Ammon's horn (tissue), 1 donor: Measurements from ENCODE around the gene HEPH.
"Not testable (repeated sequence)": the region's sequence is repeated elsewhere in the genome, so short reads cannot be mapped to it uniquely, and the experiment has no call there.

Source experiments
- DNase-seq: peaks from one replicate; pipeline ENCODE4 v3.0.0-alpha.2; 2016; ENCODE audit warnings: low spot score

HEPH gene

DNA sequence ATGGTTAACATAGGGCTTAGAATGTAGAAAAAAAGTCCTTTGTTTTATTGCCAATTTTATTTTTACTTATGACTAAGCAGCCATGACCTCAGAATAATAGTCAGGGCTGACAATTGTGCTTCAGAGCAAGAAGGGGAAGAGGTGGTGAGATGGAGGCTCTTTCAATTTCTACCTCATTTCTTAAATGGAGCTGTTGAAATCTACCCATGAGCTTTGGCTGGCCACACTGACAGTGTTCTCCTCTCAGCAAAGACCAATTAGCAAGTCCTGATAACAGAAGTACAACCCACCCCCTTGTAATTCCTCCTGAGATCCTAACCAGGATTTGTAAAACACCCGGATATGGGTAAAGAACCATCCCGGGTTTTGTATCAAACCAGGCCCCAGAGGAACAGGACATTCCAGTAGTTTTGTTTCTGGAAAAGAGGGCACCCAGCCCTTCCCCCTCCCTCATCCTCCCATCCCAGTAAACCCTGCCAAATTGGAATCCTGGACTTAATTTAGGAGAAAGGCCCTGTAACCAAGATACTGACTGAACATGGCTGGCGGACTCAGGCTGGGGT is at the start of gene HEPH:
Gene HEPH (plus strand): TSS at position 399 of the 563 bp plus-strand sequence. CDS start 6,324 bp downstream, outside the sequence.
- peak; percentile 10 for DNase-seq

DNA sequence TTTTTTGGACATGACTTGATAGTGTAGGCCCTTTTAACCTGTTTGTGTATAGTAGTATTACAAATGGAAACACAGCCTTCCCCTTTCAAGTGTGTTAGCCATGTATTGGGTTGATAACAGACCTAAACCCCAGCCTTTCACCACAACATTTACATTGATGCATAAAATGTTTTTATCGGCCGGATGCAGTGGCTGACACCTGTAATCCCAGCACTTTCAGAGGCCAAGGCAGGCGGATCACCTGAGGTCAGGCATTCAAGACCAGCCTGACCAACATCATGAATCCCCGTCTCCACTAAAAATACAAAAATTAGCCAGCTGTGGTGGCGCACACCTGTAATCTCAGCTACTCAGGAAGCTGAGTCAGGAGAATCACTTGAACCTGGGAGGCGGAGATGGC is 45.3 kb upstream of the HEPH start:
- DNase-seq = not testable (repeated sequence)

DNA sequence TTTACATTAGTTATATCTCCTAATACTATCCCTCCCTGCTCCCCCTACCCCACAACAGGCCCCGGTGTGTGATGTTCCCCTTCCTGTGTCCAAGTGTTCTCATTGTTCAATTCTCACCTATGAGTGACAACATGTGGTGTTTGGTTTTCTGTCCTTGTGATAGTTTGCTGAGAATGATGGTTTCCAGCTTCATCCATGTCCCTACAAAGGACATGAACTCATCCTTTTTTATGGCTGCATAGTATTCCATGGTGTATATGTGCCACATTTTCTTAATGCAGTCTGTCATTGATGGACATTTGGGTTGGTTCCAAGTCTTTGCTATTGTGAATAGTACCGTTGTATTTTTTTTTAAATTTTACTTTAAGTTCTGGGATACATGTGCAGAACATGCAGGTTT is 42.7 kb upstream of the HEPH start:
- not testable (repeated sequence) for DNase-seq

DNA sequence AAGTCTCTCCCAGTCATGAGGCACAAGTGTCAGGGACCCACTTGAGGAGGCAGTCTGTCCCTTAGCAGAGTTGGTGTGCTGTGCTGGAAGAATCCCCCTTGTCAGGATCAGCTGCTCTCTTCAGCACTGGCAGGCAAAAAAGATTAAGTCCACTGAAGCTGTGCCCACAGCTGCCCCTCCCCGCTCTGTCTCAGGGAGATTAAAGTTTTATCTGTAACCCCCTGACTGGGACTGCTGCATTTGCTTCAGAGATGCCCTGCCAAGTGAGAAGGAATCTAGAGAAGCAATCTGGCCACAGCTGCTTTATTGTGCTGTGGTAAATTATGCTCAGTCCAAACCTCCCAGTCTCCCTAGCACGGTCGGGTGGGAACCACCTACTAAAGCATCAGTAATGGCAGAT is 37.4 kb upstream of the HEPH start:
- DNase-seq = no peak

GRCh38 chrX:66130469-66130868 is 33.6 kb upstream of the HEPH start:
- no peak for DNase-seq

- DNase-seq = not testable (repeated sequence)
Measured at GRCh38 chrX:66135284-66135683, 28.8 kb upstream of the HEPH start.

- DNase-seq = no peak
Measured at GRCh38 chrX:66142351-66142750, 21.7 kb upstream of the HEPH start.

DNA sequence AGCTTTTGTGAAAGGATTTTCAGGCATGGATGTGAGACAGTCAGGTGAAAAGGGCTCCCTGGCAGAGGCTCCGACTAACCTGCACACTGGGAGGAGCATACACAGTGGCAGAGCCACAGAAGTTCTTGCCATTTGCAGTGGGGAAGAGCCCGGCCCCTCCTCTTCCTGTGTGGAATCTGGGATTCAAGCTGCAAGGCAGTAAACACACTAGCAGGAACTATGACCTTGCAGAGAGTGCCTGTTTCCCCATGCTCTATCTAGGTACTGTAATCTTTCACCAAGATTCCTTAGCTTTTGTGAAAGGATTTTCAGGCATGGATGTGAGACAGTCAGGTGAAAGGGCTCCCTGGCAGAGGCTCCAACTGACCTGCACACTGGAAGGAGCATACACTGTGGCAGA is 19.8 kb upstream of the HEPH start:
- DNase-seq = no peak

DNA sequence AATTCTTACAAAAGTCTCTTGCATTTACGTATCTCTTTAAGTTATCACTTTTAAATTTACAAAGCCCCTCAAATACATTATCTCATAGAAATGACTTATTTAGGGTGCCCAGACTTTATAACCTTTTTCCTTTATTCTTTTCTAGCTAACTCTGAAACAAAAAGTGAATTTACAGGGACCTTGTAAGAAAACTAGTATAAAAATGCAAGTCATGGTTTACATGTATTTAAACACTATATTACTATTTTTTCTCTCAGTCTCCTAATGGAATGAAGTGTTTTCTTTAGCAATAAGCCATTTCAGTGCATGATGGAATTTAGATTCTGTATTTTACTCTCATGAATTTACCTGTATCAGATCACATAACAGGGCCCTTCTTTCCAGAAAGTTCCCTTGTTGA is 14.5 kb upstream of the HEPH start:
- DNase-seq = no peak

DNA sequence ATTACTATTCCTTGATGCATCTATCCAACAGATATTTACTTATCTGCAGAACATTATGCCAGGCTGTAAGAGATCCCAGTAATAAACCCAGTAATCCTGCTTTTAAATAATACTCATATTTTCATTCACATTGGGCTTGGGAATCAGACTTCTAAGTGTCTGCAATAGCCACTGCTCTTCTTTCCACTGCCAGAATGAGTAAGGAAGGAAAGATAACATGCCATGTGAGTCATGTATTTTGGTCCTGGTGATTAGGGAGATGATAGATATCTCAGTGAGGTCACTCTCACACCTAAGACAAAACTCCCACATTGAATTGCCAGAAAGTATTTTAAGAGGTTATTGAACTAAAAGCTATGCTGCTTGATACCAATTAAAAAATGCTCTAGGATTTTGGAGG is 13.9 kb upstream of the HEPH start:
- no peak for DNase-seq

DNA sequence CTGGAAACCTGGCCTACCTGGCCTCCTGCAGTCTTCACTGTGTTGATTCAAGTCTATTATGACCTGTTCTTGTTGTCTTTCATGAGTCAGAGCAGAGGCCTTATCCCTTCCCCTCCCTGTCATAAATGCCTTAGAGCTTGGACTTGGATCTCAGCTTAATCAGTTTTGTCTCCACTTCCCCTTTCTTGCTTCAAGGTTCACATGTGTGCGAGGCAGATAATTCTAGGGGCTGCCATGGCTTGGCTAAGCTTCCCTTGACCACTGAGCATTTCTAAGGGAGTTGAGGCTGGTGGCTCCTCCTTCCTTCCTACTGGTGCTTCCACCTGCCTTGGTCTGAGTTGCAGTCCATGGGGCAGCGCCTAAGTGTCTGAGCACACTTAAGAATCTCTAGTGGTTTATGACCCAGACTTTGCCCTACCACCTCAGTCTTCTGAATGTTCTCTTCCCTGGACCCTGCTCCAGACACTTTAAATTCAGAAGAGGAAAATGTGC is 1.7 kb upstream of the HEPH start:
- no peak for DNase-seq

DNA sequence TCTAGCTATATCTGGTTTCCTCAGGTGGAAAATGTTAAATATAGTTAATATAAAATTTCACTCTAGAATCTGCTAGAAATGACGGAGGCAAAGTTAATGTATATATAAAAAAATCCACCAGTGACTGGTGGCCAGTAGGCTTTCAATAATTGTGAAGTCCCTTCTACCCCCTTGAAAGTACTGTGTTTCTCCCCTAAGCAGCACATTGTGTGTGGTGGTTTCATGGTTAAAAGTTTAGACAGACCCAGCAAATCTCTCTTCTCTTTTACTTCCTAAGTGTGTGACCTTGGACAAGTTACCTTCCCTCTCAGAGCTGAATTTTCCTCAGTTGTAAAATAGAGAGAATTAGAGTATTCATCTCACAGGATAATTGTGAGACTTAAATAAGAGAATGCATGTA is 600 bp upstream of the HEPH start:
- no peak for DNase-seq

GRCh38 chrX:66164470-66164869 is 423 bp downstream of the HEPH start:
- DNase-seq = peak; percentile 2

GRCh38 chrX:66164931-66165330 is 884 bp downstream of the HEPH start:
- DNase-seq = no peak

DNA sequence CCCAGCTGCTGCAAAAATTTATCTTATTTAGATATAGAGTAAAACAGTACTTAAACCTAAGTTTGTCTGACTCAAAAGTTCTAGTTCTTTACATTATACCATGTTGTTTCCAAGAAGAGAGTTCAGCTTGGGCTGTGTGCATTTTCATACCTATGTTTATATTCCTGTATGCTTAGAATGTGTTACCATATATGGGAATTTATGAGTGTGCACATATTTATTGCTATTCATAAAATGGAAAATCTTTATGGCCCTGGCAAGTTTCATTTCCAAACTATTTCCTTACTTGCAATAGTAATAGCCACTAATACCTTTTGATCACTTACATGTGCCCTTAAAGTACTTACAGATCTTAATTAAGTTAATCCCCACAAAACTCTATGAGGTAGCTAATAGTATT is 2.6 kb downstream of the HEPH start:
- no peak for DNase-seq

GRCh38 chrX:66167431-66167830 is 3.4 kb downstream of the HEPH start:
- no peak for DNase-seq

DNA sequence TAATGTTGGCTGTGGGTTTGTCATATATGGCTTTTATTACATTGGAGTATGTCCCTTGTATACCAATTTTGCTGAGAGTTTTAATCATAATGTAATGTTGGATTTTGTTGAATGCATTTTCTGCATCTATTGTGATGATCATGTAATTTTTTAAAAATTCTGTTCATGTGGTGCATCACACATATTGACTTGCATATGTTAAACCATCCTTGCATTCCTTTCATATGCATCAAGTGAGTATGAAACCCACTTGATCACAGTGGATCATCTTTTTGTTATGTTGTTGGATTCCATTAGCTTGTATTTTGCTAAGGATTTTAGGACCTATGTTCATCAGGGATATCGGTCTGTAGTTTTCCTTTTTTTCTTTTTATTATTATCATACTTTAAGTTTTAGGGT is 12.1 kb downstream of the HEPH start:
- DNase-seq = no peak

GRCh38 chrX:66191563-66191962 is 27.5 kb downstream of the HEPH start:
- DNase-seq = no peak

GRCh38 chrX:66193821-66194220 is 29.8 kb downstream of the HEPH start:
- no peak for DNase-seq

GRCh38 chrX:66200050-66200664 is 36.1 kb downstream of the HEPH start:
- no peak for DNase-seq

DNA sequence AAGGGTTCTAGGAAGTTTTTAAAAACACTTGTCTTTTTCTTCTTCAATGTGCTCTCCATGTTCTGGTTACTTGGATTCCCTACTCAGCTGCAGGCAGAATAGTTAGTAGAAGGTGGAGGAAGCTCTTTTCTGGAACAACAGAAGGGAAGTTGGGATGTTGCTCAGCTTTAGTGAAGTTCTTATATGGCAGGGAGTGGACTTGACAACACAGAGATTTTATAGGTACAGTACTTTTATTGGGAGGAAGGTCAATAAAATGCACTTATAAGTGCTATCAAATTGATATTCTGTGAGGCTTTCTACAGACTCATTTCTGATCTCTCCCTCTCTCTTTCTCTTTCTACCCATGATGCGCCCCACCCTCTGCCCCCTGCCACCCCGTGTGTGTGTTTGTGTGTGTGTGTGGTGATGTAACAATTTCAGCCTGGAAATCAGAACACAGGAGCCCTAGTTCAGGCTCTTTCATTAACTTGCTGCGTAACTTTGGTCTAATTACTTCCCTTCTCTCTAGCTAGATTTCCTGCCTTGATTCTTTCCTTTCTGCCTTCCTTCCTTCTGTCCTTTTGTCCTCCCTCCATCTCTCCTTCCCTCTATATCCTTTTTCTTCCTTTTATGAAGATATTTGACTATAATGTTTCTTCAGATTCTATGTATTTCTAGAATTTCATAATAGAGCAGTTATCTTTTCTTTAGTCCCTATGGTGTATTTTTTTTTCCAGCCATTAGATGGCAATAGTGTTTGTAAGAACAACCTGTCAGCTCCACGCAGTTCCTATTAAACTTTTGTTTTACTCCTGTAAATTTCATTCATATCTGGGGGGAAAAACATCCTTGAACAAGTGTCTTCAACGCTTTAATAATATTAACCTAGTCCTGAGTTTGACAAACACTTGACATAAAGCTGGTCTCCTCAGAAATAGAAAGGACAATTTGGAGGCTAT is 37.1 kb downstream of the HEPH start:
- DNase-seq = no peak

DNA sequence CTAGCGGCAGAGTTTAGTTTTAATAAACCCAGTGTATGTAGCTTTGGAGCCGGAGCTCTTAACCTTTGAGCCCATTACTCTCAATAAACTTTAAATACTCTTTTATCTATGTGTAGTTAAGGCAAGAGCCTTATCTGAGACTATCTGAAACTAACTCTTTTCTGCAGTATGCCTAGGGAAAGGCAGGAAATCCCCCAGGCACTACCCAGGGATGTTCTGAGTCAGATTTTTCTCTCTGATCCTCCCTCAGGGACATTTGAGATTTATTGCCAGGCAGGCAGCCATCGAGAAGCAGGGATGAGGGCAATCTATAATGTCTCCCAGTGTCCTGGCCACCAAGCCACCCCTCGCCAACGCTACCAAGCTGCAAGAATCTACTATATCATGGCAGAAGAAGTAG is 39.1 kb downstream of the HEPH start:
- DNase-seq = no peak

GRCh38 chrX:66221856-66222255 is 57.8 kb downstream of the HEPH start:
- DNase-seq = no peak
